ENCODE measurements around the gene FAF1.
"Not testable (repeated sequence)": the region's sequence is repeated elsewhere in the genome, so short reads cannot be mapped to it uniquely, and the experiment has no call there.

Gene FAF1

DNA sequence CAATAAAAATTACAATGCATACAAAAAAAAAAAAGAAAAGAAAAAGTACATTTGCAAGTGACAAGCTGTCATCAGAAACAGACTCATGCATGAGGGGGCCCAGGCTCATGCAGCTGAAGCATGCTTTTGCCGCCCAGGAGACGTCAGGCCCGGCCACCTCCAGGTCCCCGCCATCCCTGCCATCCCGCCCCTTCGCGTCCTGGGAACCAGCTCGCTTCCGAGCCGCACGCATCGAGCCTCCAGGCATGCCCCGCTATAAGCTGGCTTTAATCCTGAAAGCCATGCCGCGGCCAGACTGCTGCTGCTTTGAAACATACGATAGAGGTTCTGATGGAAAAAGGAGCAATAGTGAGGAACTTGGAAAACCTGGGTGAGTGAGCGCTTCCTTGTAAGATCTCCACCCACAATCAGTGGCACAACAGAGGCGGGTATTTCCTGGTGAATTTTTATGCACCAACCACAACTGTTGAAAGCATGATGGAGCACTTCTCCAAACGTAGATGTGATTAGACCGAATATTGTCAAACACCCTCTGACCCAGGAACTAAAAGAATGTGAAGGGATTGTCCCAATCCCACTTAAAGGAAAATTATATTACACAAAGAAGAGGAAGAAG is 113.7 kb downstream of the FAF1 start:
- DNase-seq (no peak), ATAC-seq (no peak)
- Mint-ChIP-seq H3K9me3 (peaks cover 20% of the 10 kb centered on the region), H3K27me3 (no peaks in the 10 kb centered on the region), H3K27ac (no peak overlapping the region), H3K4me1 (peaks cover 15% of the 10 kb centered on the region), H3K4me3 (no peak overlapping the region), H3K36me3 (ENCODE audit: low read depth) (peaks cover 26% of the 10 kb centered on the region)

DNA sequence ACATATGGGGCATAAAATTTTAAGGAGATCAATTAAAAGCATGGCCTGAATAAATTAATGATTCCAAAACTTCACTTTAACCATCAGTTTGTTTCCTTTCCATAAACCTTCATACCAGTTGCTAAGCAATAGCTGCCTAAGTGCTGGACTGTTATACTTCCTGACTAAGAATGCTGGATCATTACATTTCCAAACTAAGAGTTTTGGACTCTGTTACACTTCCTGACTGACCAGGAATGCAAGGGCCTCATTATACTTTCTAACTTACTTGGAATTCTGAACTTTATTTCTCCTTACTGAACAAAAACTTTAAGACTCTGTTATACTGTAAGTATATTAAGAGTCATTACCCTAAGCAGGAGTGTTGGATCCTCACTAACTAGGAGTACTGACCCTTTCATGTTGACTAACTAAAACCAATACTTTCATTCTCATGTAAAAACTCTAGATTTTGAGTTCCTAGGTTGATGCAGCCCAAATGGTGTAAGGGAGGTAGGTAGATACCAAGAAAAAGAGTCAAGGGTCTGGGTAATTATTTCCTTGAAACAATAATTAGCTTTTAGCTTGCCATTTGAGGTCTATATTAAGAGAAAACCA is 118.2 kb downstream of the FAF1 start:
- peaks cover 22% of the 10 kb centered on the region for H3K36me3 Mint-ChIP-seq (ENCODE audit: low read depth)

DNA sequence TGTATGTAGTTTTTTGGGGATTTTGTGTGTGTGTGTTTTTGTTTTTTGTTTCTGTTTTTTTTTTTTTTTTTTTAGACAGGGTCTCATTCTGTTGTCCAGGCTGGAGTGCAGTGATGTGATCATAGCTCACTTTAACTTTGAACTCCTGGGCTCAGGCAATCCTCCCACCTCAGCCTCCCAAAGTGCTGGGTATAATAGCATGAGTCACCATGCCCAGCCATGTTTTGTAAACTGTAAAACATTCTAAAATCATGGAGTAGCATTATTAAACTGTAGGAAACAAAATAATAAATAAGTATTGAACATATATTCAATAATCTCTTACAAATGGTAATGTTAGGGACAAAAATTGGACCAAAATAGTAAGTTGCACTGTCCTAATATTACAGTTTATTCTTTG is 124.0 kb downstream of the FAF1 start:
- no peak for DNase-seq

More for the DNA sequence above, 118.2 kb downstream of the FAF1 start:
- no peaks in the 10 kb centered on the region for H3K27me3 Mint-ChIP-seq
- peaks cover 12% of the 10 kb centered on the region for H3K4me1 Mint-ChIP-seq
- H3K27ac Mint-ChIP-seq = no peak overlapping the region
- DNase-seq (no peak), ATAC-seq (no peak)
- no peak overlapping the region for H3K4me3 Mint-ChIP-seq
- H3K9me3 Mint-ChIP-seq = peaks cover under 1% of the 10 kb centered on the region

DNA sequence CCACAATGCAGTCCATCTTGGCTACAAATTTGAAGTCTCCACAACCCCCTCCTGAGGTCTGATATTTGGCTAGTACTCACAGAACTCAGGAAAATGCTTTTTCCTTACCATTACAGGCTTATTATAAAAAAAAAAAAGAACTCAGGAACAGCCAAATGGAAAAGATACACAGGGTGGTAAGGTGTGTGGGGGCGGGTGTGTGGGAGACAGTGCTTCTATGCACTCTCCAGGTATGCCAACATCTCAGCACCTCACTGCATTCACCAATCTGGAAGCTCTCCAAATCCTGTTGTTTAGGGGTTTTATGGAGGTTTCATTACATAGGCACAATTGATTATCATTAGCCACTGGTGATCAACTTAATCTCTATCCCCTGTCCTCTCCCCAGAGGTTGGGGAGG is 126.9 kb downstream of the FAF1 start:
- H3K4me1 Mint-ChIP-seq = peaks cover 9% of the 10 kb centered on the region
- H3K36me3 Mint-ChIP-seq (ENCODE audit: low read depth) = peaks cover 43% of the 10 kb centered on the region
- ATAC-seq (no peak), DNase-seq (no peak)
- H3K27ac Mint-ChIP-seq = no peak overlapping the region
- H3K9me3 Mint-ChIP-seq = peaks cover 25% of the 10 kb centered on the region
- no peaks in the 10 kb centered on the region for H3K27me3 Mint-ChIP-seq
- H3K4me3 Mint-ChIP-seq = no peak overlapping the region

More for the DNA sequence above, 124.0 kb downstream of the FAF1 start:
- no peak for ATAC-seq
- Mint-ChIP-seq H3K27me3 (no peaks in the 10 kb centered on the region), H3K9me3 (peaks cover 19% of the 10 kb centered on the region), H3K27ac (no peak overlapping the region), H3K4me3 (no peak overlapping the region), H3K36me3 (ENCODE audit: low read depth) (peaks cover 41% of the 10 kb centered on the region), H3K4me1 (peaks cover 9% of the 10 kb centered on the region)

DNA sequence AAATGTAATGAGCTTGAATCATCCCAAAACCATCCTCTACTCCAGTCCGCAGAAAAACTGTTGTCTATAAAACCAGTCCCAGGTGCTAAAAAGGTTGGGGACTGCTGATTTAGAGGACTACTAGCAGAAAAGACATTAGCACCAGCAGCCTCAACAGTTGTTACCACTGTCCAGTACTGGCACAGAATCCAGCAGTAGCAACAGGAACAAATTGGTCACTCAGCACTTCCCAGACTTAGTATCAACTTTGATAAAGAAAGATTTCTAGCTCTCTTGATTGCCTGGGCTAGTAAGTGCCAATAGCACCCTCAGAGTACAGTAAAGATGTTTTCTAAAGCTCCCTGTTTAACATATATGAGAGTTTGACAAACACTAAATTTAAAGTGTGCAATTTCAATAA is 127.9 kb downstream of the FAF1 start:
- peaks cover 43% of the 10 kb centered on the region for H3K36me3 Mint-ChIP-seq (ENCODE audit: low read depth)
- no peak overlapping the region for H3K4me3 Mint-ChIP-seq
- H3K9me3 Mint-ChIP-seq = peaks cover 28% of the 10 kb centered on the region
- H3K4me1 Mint-ChIP-seq = peaks cover 9% of the 10 kb centered on the region
- ATAC-seq (no peak), DNase-seq (no peak)
- no peaks in the 10 kb centered on the region for H3K27me3 Mint-ChIP-seq
- H3K27ac Mint-ChIP-seq = no peak overlapping the region

DNA sequence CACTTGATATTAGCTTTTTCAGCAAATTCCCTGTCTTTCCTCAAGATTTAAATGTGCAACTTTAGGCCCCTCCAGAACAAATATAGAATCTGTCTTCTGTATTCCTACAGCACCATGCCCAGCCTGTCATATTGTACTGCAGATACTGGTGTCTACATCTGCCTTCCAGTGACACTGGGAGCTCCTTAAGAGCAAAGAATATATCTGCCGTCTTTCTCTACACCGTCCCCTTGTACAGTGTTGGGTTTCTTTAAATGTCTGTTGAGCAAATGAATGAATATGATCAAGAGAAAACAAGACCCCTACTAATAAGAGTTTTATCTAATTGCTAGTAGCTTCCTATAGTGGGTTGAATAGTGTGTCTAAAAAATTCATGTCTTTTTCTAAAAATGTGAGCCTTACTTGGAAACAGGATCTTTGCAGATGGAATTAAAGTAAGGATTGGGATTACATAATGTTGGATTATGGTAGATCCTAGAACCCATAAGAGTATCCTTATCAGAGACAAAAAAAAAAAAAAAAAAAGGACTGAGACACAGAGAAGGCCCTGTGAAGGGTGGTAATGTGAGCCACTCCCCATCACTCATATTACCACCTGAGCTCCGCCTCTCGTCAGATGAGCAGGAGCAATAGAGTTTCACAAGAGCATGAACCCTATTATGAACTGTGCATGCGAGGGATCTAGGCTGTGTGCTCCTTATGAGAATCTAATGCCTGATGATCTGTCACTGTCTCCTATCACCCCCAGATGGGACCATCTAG is 128.6 kb downstream of the FAF1 start:
- no peak for DNase-seq
- H3K36me3 Mint-ChIP-seq (ENCODE audit: low read depth) = peaks cover 41% of the 10 kb centered on the region
- H3K27me3 Mint-ChIP-seq = no peaks in the 10 kb centered on the region
- peaks cover 9% of the 10 kb centered on the region for H3K4me1 Mint-ChIP-seq
- no peak for ATAC-seq
- H3K4me3 Mint-ChIP-seq = no peak overlapping the region
- peaks cover 28% of the 10 kb centered on the region for H3K9me3 Mint-ChIP-seq
- no peak overlapping the region for H3K27ac Mint-ChIP-seq

DNA sequence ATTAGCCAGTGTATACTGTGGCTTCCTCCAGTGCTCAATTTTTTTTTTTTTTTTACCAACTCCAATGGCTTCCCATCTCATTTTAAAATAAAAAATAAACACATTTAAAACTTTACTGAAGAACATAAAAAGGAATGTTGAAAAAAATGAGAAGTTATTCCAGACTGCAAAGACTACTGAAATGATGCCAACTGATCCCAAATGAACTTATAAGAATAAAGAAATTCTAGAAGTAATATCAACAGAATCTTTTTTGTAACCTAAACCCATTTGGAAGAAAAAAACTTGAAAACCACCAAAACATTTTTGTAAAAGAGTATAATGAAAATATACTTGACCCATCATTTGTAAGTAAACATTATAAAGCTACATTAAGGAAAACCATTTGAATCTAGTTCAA is 129.4 kb downstream of the FAF1 start:
- Mint-ChIP-seq H3K4me3 (no peak overlapping the region), H3K9me3 (peaks cover 25% of the 10 kb centered on the region), H3K27ac (no peak overlapping the region), H3K36me3 (ENCODE audit: low read depth) (peaks cover 36% of the 10 kb centered on the region), H3K4me1 (peaks cover 9% of the 10 kb centered on the region), H3K27me3 (no peaks in the 10 kb centered on the region)
- DNase-seq (no peak), ATAC-seq (no peak)

DNA sequence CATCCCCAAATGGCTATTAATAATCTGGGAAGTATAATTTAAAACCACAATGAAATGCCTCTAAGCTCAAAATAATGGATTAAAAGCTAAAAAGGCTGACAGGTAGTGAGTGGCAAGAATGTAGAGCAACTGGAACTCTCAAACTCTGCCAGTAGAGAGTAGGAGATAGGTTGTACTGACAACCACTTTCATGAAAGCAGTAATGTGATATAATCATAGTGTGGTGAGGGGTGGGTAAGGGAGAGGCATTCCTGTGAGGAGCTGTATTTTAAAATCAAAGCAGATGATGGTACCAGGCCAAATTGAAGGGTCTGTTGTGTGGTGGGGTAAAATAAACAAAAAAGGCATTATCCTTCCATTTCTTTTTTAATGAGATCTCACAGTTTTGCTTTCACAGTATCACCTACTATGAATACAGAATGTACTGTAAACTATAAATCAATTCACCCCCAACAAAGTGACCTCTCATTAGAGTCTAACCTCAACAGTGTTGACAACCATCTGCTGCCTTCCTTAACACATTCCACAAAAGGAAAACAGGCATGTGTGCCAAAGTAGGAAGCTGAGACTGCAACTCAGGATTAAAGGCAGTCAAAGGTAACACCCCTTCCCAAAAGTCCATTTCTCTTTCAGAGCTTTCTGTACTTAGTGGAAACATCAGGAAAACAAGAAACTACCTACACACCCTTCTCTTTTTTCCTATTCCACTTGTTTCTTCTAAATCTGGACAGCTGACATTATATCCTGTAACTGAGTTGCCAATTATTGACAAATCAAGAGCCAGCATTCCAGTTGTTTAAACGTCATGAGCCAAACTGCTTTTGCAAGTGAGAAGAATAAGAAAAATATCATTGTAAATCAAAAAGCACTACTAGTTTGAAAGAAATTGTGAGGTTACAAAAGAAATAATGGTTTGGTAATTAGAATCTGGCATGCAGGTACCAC is 130.8 kb downstream of the FAF1 start:
- peaks cover 33% of the 10 kb centered on the region for H3K36me3 Mint-ChIP-seq (ENCODE audit: low read depth)
- ATAC-seq (no peak), DNase-seq (no peak)
- H3K27ac Mint-ChIP-seq = no peak overlapping the region
- peaks cover 8% of the 10 kb centered on the region for H3K4me1 Mint-ChIP-seq
- H3K27me3 Mint-ChIP-seq = no peaks in the 10 kb centered on the region
- peaks cover 18% of the 10 kb centered on the region for H3K9me3 Mint-ChIP-seq
- H3K4me3 Mint-ChIP-seq = no peak overlapping the region

DNA sequence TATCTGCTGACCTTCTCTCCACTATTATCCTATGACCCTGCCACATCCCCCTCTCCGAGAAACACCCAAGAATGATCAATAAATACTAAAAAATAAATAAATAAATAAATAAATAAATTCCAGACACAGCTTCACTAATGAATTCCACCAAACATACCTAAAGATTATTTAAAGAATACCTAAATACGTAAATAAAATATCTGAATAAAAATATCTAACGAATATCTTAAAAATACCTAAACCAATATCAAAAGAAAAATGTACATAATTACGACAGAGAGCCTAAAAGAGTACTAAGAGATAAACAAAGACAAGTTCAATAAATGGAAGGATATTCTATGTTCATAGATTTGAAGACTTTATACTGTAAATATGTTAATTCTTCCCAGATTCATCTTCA is 132.5 kb downstream of the FAF1 start:
- no peak for ATAC-seq
- DNase-seq = no peak
- no peak overlapping the region for H3K4me3 Mint-ChIP-seq
- peaks cover 23% of the 10 kb centered on the region for H3K36me3 Mint-ChIP-seq (ENCODE audit: low read depth)
- no peaks in the 10 kb centered on the region for H3K27me3 Mint-ChIP-seq
- no peaks in the 10 kb centered on the region for H3K4me1 Mint-ChIP-seq
- H3K27ac Mint-ChIP-seq = no peak overlapping the region
- H3K9me3 Mint-ChIP-seq = peaks cover 10% of the 10 kb centered on the region

DNA sequence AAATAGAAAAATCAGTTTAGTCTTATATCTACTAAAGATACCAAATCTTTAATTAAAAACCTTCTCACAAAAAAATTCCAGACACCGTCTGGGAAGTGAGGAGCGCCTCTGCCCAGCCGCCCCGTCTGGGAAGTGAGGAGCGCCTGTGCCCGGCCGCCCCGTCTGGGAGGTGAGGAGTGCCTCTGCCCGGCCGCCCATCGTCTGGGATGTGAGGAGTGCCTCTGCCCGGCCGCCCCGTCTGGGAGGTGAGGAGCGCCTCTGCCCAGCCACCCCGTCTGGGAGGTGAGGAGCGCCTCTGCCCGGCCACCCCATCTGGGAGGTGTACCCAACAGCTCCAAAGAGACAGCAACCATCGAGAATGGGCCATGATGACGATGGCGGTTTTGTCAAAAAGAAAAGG is 133.3 kb downstream of the FAF1 start:
- not testable (repeated sequence) for H3K4me1 Mint-ChIP-seq, DNase-seq, H3K4me3 Mint-ChIP-seq, H3K27ac Mint-ChIP-seq, H3K9me3 Mint-ChIP-seq, H3K27me3 Mint-ChIP-seq, ATAC-seq
- peaks cover 18% of the 10 kb centered on the region for H3K36me3 Mint-ChIP-seq (ENCODE audit: low read depth)

DNA sequence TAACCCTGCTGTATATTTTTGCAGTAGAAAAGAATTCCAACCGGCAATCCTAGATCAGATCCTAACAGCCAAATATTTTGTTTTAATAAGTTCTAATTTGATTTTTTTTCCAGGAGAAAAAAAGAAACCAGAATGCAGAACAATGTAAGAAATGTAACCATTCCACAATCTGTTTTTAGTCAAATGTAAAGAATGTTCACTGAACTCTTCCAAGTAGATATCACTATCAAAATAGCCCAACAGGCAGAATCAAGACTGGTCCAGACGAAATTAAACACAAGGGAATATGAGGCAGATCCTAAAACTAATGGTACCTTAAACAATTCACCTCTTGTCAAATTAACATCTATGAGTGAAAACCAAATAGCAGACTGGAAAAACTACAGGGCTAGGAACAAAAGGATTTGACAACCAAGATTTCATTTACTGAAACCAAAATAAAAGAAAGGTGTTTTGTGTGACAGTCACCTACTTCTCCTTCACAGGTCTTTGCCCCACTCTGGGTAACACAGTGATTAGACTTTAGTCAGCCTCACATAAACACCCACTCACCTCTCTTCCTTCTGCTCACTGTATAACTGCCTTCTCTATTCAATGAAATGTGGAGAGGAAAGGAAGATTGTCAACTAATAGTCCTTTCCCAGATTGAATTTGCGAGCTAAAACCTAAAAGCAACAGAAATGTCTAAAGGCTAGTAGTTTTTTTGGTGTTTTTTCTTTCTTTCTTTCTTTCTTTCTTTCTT is 137.9 kb downstream of the FAF1 start:
- no peaks in the 10 kb centered on the region for H3K27me3 Mint-ChIP-seq

DNA sequence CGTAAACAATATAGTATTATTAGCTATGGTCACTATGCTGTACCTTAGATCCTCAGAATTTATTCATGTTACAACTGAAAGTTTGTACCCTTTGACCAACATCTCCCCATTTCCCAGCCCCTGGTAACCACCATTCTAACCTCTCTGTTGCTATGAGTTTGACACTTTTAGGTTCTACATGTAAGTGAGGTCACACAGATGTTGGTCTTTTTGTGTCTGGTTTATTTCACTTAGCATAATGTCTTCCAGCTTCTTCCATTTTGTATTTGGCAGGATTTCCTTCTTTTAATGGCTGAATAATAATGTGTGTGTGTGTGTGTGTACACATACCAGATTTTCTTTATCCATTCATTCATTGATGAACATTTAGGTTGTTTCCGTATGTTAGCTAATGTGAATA is 139.5 kb downstream of the FAF1 start:
- Mint-ChIP-seq H3K4me1 (peaks cover 2% of the 10 kb centered on the region), H3K27me3 (no peaks in the 10 kb centered on the region), H3K36me3 (ENCODE audit: low read depth) (peaks cover 14% of the 10 kb centered on the region), H3K4me3 (no peak overlapping the region), H3K9me3 (peaks cover 10% of the 10 kb centered on the region), H3K27ac (no peak overlapping the region)
- ATAC-seq (no peak), DNase-seq (no peak)

More for the DNA sequence above, 137.9 kb downstream of the FAF1 start:
- H3K9me3 Mint-ChIP-seq = peaks cover 6% of the 10 kb centered on the region
- peaks cover 2% of the 10 kb centered on the region for H3K4me1 Mint-ChIP-seq
- peaks cover 6% of the 10 kb centered on the region for H3K36me3 Mint-ChIP-seq (ENCODE audit: low read depth)
- no peak overlapping the region for H3K27ac Mint-ChIP-seq
- H3K4me3 Mint-ChIP-seq = no peak overlapping the region
- ATAC-seq = no peak
- no peak for DNase-seq

DNA sequence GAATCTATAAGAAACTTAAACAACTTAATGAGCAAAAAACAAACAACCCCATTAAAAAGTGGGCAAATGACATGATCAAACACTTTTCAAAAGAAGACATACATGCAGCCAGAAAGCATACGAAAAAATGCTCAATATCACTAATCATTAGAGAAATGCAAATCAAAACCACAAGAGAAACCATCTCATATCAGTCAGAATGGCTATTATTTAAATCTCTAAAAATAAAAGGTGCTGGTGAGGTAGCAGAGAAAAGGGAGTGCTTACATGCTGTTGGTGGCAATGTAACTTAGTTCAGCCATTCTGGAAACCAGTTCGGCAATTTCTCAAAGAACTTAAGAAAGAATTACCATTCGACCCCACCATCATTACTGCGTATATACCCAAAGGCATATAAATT is 147.7 kb downstream of the FAF1 start:
- Mint-ChIP-seq H3K9me3 (peaks cover 37% of the 10 kb centered on the region), H3K27ac (no peak overlapping the region), H3K4me3 (no peak overlapping the region), H3K36me3 (ENCODE audit: low read depth) (peaks cover 42% of the 10 kb centered on the region), H3K27me3 (no peaks in the 10 kb centered on the region), H3K4me1 (peaks cover 12% of the 10 kb centered on the region)
- DNase-seq (no peak), ATAC-seq (no peak)

DNA sequence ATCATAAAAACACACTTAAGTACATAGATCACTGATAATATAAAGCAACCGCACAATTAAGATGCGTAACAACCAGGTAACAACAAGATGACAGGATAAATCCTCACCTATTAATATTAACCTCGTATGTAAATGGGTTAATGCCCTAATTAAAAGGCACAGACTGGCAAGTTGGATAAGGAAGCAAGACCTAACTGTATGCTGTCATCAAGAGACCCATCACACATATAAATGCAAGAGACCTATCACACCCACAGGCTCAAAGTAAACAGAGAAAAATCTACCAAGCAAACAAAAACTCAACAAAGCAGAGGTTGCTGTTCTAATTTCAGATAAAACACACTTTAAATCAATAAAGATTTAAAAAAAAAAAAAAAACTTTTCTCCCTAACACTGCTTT is 151.8 kb downstream of the FAF1 start:
- Mint-ChIP-seq H3K36me3 (ENCODE audit: low read depth) (peaks cover 43% of the 10 kb centered on the region), H3K27ac (no peak overlapping the region), H3K4me3 (no peak overlapping the region), H3K9me3 (peaks cover 41% of the 10 kb centered on the region), H3K27me3 (no peaks in the 10 kb centered on the region), H3K4me1 (peaks cover 18% of the 10 kb centered on the region)
- DNase-seq (no peak), ATAC-seq (no peak)

Measured in activated naive CD8-positive, alpha-beta T cell treated with anti-CD3 and anti-CD28 coated beads, Interleukin-2, amount 50 U/mL, for 24 hours (primary cell).